ENCODE results near the gene DGKA.

DNA sequence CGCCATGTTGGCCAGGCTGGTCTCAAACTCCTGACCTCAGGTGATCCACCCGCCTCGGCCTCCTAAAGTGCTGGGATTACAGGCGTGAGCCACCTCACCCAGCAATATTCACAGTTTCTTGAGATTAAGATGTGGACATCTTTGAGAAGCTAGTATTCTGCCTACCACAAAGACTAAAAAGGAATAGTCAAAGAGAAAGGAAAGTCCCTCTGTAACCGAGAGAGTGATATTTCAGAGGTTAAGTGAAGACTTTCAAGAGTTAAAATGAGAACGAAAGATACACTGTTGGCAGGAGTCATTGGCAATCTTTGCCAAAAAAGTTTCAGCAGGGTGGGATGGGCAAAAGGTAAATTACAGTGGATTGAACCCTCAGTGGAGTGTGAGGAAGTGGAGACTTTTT lies 15.6 kb downstream of the DGKA start:
- TF ChIP-seq, protein P1, sequence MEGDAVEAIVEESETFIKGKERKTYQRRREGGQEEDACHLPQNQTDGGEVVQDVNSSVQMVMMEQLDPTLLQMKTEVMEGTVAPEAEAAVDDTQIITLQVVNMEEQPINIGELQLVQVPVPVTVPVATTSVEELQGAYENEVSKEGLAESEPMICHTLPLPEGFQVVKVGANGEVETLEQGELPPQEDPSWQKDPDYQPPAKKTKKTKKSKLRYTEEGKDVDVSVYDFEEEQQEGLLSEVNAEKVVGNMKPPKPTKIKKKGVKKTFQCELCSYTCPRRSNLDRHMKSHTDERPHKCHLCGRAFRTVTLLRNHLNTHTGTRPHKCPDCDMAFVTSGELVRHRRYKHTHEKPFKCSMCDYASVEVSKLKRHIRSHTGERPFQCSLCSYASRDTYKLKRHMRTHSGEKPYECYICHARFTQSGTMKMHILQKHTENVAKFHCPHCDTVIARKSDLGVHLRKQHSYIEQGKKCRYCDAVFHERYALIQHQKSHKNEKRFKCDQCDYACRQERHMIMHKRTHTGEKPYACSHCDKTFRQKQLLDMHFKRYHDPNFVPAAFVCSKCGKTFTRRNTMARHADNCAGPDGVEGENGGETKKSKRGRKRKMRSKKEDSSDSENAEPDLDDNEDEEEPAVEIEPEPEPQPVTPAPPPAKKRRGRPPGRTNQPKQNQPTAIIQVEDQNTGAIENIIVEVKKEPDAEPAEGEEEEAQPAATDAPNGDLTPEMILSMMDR (conservative IDR thresholded peaks at IDR 0.05; ENCODE audit: low read length), result no peak
- no peak for TF ChIP-seq EZH2phosphoT487 (IDR thresholded peaks at IDR 0.05; ENCODE audit: borderline replicate concordance)

Data from Loucy (cell line).